MM.1S (cell line): Measurements from ENCODE around the gene LIPG.

Source experiments
- EZH2 ChIP-seq: fragments of 300-600 bp; sonication (generic); optimal IDR thresholded peaks from 2 replicates; pipeline ENCODE3; 2017; ENCODE audit warnings: low read depth, mild to moderate bottlenecking, antibody characterized with exemption, low read length, mixed read lengths
- EZH2phosphoT487 ChIP-seq: fragments of 300-600 bp; sonication (generic); IDR thresholded peaks from 2 replicates; pipeline ENCODE4 v1.6.1; 2018; ENCODE audit warnings: antibody characterized with exemption, low read length
- TF ChIP-seq, protein P1 (sequence below): fragments of 300-600 bp; sonication (generic); IDR thresholded peaks from 2 replicates; pipeline ENCODE4 v1.5.1; 2016; ENCODE audit warnings: antibody characterized with exemption, low read length, mixed read lengths

DNA sequence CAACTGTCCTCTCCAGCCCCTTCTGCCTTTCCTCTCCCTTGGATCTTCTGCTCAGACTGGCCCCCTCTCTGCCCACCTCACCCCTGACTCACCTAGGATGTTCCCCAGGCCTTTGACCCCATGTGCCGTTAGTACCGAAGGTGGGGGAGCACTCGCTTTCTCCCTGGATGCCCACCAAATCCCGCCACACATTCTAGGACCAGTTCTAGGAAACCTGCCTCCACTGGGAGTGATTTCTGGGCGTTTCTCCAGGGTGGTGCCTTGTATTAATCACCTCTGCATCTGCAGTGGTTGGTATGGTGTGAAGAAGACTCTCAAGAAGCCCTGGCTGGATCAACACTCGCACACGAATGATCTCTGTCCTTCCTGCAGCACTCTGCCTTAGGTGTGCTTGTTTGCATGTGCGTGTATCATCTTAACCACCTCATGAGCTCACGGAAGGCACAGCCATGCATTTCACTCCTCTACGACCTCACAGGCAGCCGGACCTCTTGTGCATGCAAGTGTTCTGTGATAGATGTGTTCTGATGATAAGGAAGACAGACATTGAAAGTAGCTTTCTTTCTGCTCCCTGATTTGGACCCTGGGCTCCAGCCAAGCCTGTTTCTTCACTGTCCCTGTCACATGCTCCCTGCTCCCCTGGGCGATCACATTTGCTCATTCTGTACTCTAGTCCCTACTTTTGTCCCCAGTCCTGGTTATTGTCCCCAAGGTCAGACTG lies 69.4 kb downstream of the LIPG start:
- TF ChIP-seq, protein P1, sequence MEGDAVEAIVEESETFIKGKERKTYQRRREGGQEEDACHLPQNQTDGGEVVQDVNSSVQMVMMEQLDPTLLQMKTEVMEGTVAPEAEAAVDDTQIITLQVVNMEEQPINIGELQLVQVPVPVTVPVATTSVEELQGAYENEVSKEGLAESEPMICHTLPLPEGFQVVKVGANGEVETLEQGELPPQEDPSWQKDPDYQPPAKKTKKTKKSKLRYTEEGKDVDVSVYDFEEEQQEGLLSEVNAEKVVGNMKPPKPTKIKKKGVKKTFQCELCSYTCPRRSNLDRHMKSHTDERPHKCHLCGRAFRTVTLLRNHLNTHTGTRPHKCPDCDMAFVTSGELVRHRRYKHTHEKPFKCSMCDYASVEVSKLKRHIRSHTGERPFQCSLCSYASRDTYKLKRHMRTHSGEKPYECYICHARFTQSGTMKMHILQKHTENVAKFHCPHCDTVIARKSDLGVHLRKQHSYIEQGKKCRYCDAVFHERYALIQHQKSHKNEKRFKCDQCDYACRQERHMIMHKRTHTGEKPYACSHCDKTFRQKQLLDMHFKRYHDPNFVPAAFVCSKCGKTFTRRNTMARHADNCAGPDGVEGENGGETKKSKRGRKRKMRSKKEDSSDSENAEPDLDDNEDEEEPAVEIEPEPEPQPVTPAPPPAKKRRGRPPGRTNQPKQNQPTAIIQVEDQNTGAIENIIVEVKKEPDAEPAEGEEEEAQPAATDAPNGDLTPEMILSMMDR = no peak
- no peak for TF ChIP-seq EZH2phosphoT487
- no peak for TF ChIP-seq EZH2
